Uterus (tissue), 4 donors: Measurements from ENCODE around the gene KLF18. TPM values are rescaled to one million over a fixed set of nuclear protein-coding genes. Genes with fewer than 3 reads are reported as not detected.

Source experiments
- DNase-seq, 2 donors: peaks; one replicate each; pipeline ENCODE4 v3.0.0-alpha.2; 2019 to 2020
- H3K27ac ChIP-seq, 2 donors: fragments of 200-600 bp; sonication (generic); 1 replicate in 1 of 2; 2 replicates in 1 of 2; pipeline ENCODE4 v1.5.1; 2016 to 2018
- H3K27me3 ChIP-seq, 2 donors: fragments of 200-600 bp; sonication (generic); one replicate each; pipeline ENCODE4 v1.5.1; 2018 to 2019; ENCODE audit warnings: control low read depth in 1 of 2
- H3K36me3 ChIP-seq, 2 donors: fragments of 200-600 bp; sonication (generic); one replicate each; pipeline ENCODE4 v1.5.1; 2019; ENCODE audit warnings: control low read depth in 1 of 2
- H3K4me1 ChIP-seq, 2 donors: fragments of 200-600 bp; sonication (generic); one replicate each; pipeline ENCODE4 v1.5.1; 2018 to 2019; ENCODE audit warnings: control low read depth in 1 of 2
- H3K4me3 ChIP-seq, 2 donors: fragments of 200-600 bp; sonication (generic); 1 replicate in 1 of 2; 2 replicates in 1 of 2; pipeline ENCODE4 v1.5.1; 2018 to 2019; ENCODE audit warnings: mild to moderate bottlenecking in 1 of 2
- H3K9me3 ChIP-seq, 2 donors: fragments of 200-600 bp; sonication (generic); one replicate each; pipeline ENCODE4 v1.5.1; 2019; ENCODE audit warnings: control low read depth in 1 of 2
- CTCF ChIP-seq, 4 experiments: fragments of 200-600 bp in 2 of 4; fragments of 450-650 bp in 2 of 4; sonication (generic) in 2 of 4; IDR thresholded peaks; one replicate each; pipeline ENCODE4 v1.5.1; 2016 to 2019; ENCODE audit warnings: antibody characterized with exemption in 4 of 4, mild to moderate bottlenecking in 2 of 4, moderate library complexity in 1 of 4
- POLR2A ChIP-seq, 2 donors: fragments of 450-650 bp; IDR thresholded peaks; one replicate each; pipeline ENCODE4 v1.6.1; 2016; ENCODE audit warnings: antibody characterized with exemption in 2 of 2, mild to moderate bottlenecking in 1 of 2, moderate library complexity in 1 of 2
- intact Hi-C: fragments of 100-400 bp; cut with DNase I; formaldehyde crosslinking; loops from one replicate; pipeline ENCODE4 v1.15.1; 2023; ENCODE audit warnings: low total_unique reads
- total RNA-seq, 4 donors: library from RNA; depleted of rRNA in 3 of 4; stranded (reverse); fragments of >200 nt in 3 of 4; gene quantifications; one replicate each; pipeline versions ENCODE4 v1.1.0 to v1.2.4, GENCODE V29; 2014 to 2023
- donor health status: DM: yes; HTN: yes; CAD: no.

KLF18 gene
- total RNA-seq, 4 donors from 2014 or later, result not detected

GRCh38 chr1:44105810-44106209, 35.6 kb downstream of the KLF18 start:
- Histone ChIP-seq H3K4me3 (no peak overlapping the region), H3K27ac (no peak overlapping the region), H3K36me3 (no peaks in the 10 kb centered on the region), H3K27me3 (no peaks in the 10 kb centered on the region), H3K9me3 (no peaks in the 10 kb centered on the region), H3K4me1 (no peaks in the 10 kb centered on the region)
- intact Hi-C loops, result no loop called here
- no peak for DNase-seq
- TF ChIP-seq CTCF (IDR thresholded peaks at IDR 0.05) (no peak), POLR2A (IDR thresholded peaks at IDR 0.05) (no peak)

GRCh38 chr1:44103270-44104131, 37.9 kb downstream of the KLF18 start:
- H3K27me3 ChIP-seq, result no peaks in the 10 kb centered on the region
- no peak for DNase-seq
- no peaks in the 10 kb centered on the region for H3K9me3 ChIP-seq
- no peak overlapping the region for H3K27ac ChIP-seq
- no peaks in the 10 kb centered on the region for H3K4me1 ChIP-seq
- intact Hi-C loops, result no loop called here
- TF ChIP-seq POLR2A (IDR thresholded peaks at IDR 0.05) (no peak), CTCF (IDR thresholded peaks at IDR 0.05) (no peak)
- H3K4me3 ChIP-seq, result no peak overlapping the region
- H3K36me3 ChIP-seq, result no peaks in the 10 kb centered on the region

- Histone ChIP-seq H3K27ac (no peak overlapping the region), H3K36me3 (no peaks in the 10 kb centered on the region), H3K4me1 (no peaks in the 10 kb centered on the region), H3K27me3 (no peaks in the 10 kb centered on the region), H3K9me3 (no peaks in the 10 kb centered on the region), H3K4me3 (no peak overlapping the region)
- intact Hi-C loops, result no loop called here
- no peak for DNase-seq
- TF ChIP-seq CTCF (IDR thresholded peaks at IDR 0.05) (no peak), POLR2A (IDR thresholded peaks at IDR 0.05) (no peak)
Observed at GRCh38 chr1:44101328-44101727, 40.1 kb downstream of the KLF18 start.

GRCh38 chr1:44100183-44100868, 41.1 kb downstream of the KLF18 start:
- intact Hi-C loops, result no loop called here
- Histone ChIP-seq H3K4me3 (no peak overlapping the region), H3K4me1 (no peaks in the 10 kb centered on the region), H3K27me3 (no peaks in the 10 kb centered on the region), H3K36me3 (no peaks in the 10 kb centered on the region), H3K9me3 (no peaks in the 10 kb centered on the region), H3K27ac (no peak overlapping the region)
- DNase-seq, result no peak
- TF ChIP-seq CTCF (IDR thresholded peaks at IDR 0.05), result no peak
- TF ChIP-seq POLR2A (IDR thresholded peaks at IDR 0.05), result no peak

GRCh38 chr1:44094047-44094446, 47.4 kb downstream of the KLF18 start:
- Histone ChIP-seq H3K4me1 (no peaks in the 10 kb centered on the region), H3K27me3 (no peaks in the 10 kb centered on the region), H3K9me3 (no peaks in the 10 kb centered on the region), H3K4me3 (no peak overlapping the region), H3K27ac (no peak overlapping the region), H3K36me3 (no peaks in the 10 kb centered on the region)
- TF ChIP-seq CTCF (IDR thresholded peaks at IDR 0.05) (no peak), POLR2A (IDR thresholded peaks at IDR 0.05) (no peak)
- intact Hi-C loops, result no loop called here
- no peak for DNase-seq
